Neural crest cell (in vitro differentiated cells): Measurements from ENCODE around the gene CNRIP1. TPM values are rescaled to one million over a fixed set of nuclear protein-coding genes. Genes with fewer than 3 reads are reported as not detected.

ENCODE experiments used
- DNase-seq: peaks from one replicate; pipeline ENCODE4 v3.0.0; 2021; ENCODE audit warnings: low read depth, mixed read lengths, low spot score
- H3K27ac Mint-ChIP-seq: one replicate; pipeline ENCODE4 v1.8.0; 2021; ENCODE audit warnings: mild to moderate bottlenecking, mixed read lengths; ENCODE audit not compliant: unreplicated experiment
- H3K27me3 Mint-ChIP-seq: 2 replicates; pipeline ENCODE4 v1.8.0; 2021; ENCODE audit warnings: low read depth, mild to moderate bottlenecking, mixed read lengths
- H3K36me3 Mint-ChIP-seq: 2 replicates; pipeline ENCODE4 v1.8.0; 2021; ENCODE audit warnings: low read depth, mild to moderate bottlenecking, mixed read lengths
- H3K4me1 Mint-ChIP-seq: 2 replicates; pipeline ENCODE4 v1.8.0; 2021; ENCODE audit warnings: mixed read lengths
- H3K4me3 Mint-ChIP-seq: one replicate; pipeline ENCODE4 v1.8.0; 2021; ENCODE audit warnings: mild to moderate bottlenecking, mixed read lengths
- H3K9me3 Mint-ChIP-seq: 2 replicates; pipeline ENCODE4 v1.8.0; 2021; ENCODE audit warnings: mixed read lengths
- total RNA-seq: library from RNA; stranded (reverse); gene quantifications from 2 replicates; pipeline ENCODE4 v1.2.1, GENCODE V29; 2021
- TF ChIP-seq, protein P1 (sequence below): fragments of 200-600 bp; sonication (generic); conservative IDR thresholded peaks from 2 replicates; pipeline ENCODE4 v1.5.0; 2021; ENCODE audit warnings: antibody characterized with exemption, mild to moderate bottlenecking

The CNRIP1 gene
- total RNA-seq, 1 donor from 2014 or later, result 36.6 TPM

DNA sequence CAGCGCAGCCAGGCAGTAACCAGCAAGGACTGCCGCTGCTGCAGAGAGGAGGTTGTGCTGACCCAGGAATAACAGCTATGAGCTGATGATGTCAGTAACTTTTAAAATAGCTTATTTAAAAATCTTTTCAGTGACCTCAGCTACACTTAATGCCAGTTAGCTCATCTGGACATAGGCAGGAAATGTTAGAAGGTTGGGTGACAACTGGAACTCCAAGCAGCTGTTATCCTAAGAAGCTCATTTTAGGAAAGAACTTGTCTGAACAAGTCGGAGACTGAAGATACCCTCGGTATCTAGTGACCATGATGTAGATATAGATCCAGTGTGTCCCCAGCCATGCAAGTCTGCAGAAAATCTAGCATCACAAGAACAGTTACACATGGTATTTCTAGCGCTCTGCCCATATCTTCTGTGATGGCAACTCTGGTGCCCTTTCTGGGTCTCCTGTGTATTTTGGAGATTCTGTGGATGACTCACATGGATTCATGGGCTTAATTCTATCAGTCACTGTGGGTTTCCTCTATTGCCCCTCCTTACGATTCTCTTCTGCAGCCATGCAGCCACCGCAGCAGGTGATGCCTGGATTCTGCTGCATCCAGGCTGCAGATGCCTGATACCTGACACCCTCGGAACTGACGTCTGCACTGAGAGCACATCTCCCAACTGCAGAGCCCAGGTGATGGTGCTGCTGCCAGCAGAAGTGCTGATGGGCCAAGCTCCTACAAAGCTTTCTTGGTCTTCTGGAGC is 25.6 kb upstream of the CNRIP1 start:
- Mint-ChIP-seq H3K36me3 (no peaks in the 10 kb centered on the region), H3K27me3 (peaks cover 52% of the 10 kb centered on the region), H3K4me1 (peaks cover 8% of the 10 kb centered on the region), H3K27ac (no peak overlapping the region), H3K4me3 (no peak overlapping the region), H3K9me3 (peaks cover 3% of the 10 kb centered on the region)
- TF ChIP-seq, protein P1, sequence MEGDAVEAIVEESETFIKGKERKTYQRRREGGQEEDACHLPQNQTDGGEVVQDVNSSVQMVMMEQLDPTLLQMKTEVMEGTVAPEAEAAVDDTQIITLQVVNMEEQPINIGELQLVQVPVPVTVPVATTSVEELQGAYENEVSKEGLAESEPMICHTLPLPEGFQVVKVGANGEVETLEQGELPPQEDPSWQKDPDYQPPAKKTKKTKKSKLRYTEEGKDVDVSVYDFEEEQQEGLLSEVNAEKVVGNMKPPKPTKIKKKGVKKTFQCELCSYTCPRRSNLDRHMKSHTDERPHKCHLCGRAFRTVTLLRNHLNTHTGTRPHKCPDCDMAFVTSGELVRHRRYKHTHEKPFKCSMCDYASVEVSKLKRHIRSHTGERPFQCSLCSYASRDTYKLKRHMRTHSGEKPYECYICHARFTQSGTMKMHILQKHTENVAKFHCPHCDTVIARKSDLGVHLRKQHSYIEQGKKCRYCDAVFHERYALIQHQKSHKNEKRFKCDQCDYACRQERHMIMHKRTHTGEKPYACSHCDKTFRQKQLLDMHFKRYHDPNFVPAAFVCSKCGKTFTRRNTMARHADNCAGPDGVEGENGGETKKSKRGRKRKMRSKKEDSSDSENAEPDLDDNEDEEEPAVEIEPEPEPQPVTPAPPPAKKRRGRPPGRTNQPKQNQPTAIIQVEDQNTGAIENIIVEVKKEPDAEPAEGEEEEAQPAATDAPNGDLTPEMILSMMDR, result no peak
- no peak for DNase-seq

DNA sequence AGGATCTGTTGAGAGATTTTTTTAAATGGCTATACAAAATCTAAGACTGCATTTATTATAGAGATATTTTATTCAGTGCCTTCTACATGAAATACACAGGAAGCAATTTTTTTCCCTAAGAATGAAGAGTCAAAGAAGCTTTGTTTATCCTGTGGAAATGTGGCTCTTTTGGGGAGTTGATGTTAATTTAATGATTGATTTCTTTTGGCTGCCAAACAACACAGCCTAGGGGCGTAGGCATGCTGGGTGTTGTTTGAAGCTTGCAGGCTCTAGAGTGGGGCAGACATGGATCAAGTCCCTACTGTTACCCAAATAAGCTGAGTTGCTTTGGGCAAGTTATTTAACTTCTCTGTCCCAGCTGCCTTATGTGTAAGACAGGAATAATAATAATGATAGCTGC is 24.3 kb upstream of the CNRIP1 start:
- no peaks in the 10 kb centered on the region for H3K36me3 Mint-ChIP-seq
- H3K9me3 Mint-ChIP-seq, result peaks cover 3% of the 10 kb centered on the region

DNA sequence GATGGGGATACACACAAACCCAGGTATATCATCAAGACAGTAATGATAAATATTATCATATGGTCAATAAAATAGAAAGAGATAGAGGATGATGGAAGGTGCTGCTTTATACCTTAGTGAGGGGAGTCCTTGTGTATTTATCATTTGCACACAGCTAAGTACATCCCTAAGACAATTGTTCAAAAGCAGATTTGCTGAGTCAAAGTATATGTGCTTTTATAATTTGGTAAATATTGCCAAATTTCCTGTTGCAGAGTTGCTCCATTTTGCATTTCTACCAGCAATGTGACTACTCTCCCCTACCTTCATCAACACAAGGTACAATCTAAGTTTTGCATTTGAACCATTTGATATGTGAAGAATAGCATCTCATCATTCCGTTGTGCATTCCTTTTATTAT is 22.7 kb upstream of the CNRIP1 start:
- Mint-ChIP-seq H3K4me3 (no peak overlapping the region), H3K4me1 (peaks cover 9% of the 10 kb centered on the region), H3K27me3 (peaks cover 59% of the 10 kb centered on the region), H3K27ac (no peak overlapping the region), H3K36me3 (no peaks in the 10 kb centered on the region), H3K9me3 (no peaks in the 10 kb centered on the region)
- no peak for DNase-seq
- TF ChIP-seq, protein P1, result no peak

More for the DNA sequence above, 24.3 kb upstream of the CNRIP1 start:
- H3K4me1 Mint-ChIP-seq, result peaks cover 9% of the 10 kb centered on the region
- peaks cover 62% of the 10 kb centered on the region for H3K27me3 Mint-ChIP-seq
- H3K4me3 Mint-ChIP-seq, result no peak overlapping the region
- H3K27ac Mint-ChIP-seq, result no peak overlapping the region
- TF ChIP-seq, protein P1, result no peak
- DNase-seq, result no peak

DNA sequence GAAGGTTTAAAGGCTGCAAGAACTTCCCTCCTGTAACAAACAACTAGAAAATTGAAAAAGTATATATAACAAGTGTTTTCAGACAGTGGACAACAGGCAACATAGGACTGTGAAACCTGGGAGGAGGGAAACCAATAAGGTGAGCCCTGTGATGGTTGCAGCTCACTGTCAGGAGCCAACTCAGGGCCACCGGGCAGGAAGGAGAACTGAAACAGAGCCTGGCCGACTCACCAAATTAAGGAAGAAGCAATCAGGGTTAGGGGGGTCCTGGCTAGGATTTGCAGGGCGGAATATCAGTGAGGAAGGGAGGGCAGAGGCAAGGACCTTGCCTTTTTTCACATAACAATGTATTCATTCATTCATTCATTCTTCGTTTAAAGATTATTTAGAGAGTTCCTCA is 21.8 kb upstream of the CNRIP1 start:
- DNase-seq, result no peak
- peaks cover 51% of the 10 kb centered on the region for H3K27me3 Mint-ChIP-seq
- no peak overlapping the region for H3K4me3 Mint-ChIP-seq
- H3K4me1 Mint-ChIP-seq, result peaks cover 9% of the 10 kb centered on the region
- H3K9me3 Mint-ChIP-seq, result no peaks in the 10 kb centered on the region
- no peak overlapping the region for H3K27ac Mint-ChIP-seq
- TF ChIP-seq, protein P1, result no peak
- no peaks in the 10 kb centered on the region for H3K36me3 Mint-ChIP-seq

DNA sequence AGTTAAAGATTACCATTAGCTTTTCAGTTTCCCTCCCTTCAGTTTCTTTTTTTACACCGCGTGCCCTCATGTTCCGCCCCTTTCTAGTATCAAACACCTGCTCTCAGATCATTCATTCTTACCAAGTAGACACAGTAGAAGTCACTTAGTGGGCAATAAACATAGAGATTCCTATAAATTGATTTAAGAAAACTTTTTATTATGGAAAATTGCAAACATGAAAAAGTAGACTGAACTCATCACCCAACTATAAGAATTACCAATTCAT is 21.2 kb upstream of the CNRIP1 start:
- no peaks in the 10 kb centered on the region for H3K9me3 Mint-ChIP-seq
- peaks cover 9% of the 10 kb centered on the region for H3K4me1 Mint-ChIP-seq
- H3K27ac Mint-ChIP-seq, result no peak overlapping the region
- H3K4me3 Mint-ChIP-seq, result no peak overlapping the region
- peaks cover 46% of the 10 kb centered on the region for H3K27me3 Mint-ChIP-seq
- no peaks in the 10 kb centered on the region for H3K36me3 Mint-ChIP-seq
- DNase-seq, result no peak
- TF ChIP-seq, protein P1, result no peak
